Keratinocyte (primary cell): Measurements from ENCODE around the gene CEP131. TPM values are rescaled to one million over a fixed set of nuclear protein-coding genes. Genes with fewer than 3 reads are reported as not detected.

Experiments used
- DNase-seq: peaks from one replicate; pipeline ENCODE4 v3.0.0-alpha.2; 2011; ENCODE audit warnings: low read depth, missing footprints, low spot score
- FAIRE-seq: peaks from 2 replicates; lab custom pipeline; 2011; peaks lifted over from hg19 to GRCh38; lab: Jason Lieb, UNC
- H2AFZ ChIP-seq: 2 replicates; pipeline ENCODE4 v1.6.0; 2012; ENCODE audit warnings: low read length, control low read depth, inconsistent platforms; ENCODE audit not compliant: control insufficient read depth
- H3K27ac ChIP-seq: 2 replicates; pipeline ENCODE4 v1.5.1; 2011; ENCODE audit warnings: low read length; ENCODE audit not compliant: control insufficient read depth, insufficient read depth
- H3K27me3 ChIP-seq: 3 replicates; pipeline ENCODE4 v1.6.0; 2011; ENCODE audit warnings: low read length; ENCODE audit not compliant: control insufficient read depth, insufficient read depth; ENCODE audit errors: extremely low read depth
- H3K36me3 ChIP-seq, 2 experiments: 2 replicates in 1 of 2; 3 replicates in 1 of 2; pipeline ENCODE4 v1.5.1; 2011; ENCODE audit warnings: low read length in 2 of 2, mild to moderate bottlenecking in 1 of 2; ENCODE audit not compliant: control insufficient read depth in 2 of 2, insufficient read depth in 2 of 2; ENCODE audit errors: extremely low read depth in 1 of 2
- H3K4me1 ChIP-seq: 3 replicates; pipeline ENCODE4 v1.5.1; 2011; ENCODE audit warnings: low read length; ENCODE audit not compliant: control insufficient read depth, insufficient read depth; ENCODE audit errors: extremely low read depth
- H3K4me2 ChIP-seq: 3 replicates; pipeline ENCODE4 v1.6.0; 2011; ENCODE audit warnings: low read depth, low read length; ENCODE audit not compliant: control insufficient read depth, insufficient read depth; ENCODE audit errors: extremely low read depth
- H3K4me3 ChIP-seq, 3 experiments: fragments of 200-600 bp in 1 of 3; sonication (generic) in 1 of 3; 2 replicates in 2 of 3; 3 replicates in 1 of 3; pipeline ENCODE4 v1.5.1; 2011 to 2016; ENCODE audit warnings: low read length in 3 of 3, mild to moderate bottlenecking in 3 of 3, control low read depth in 2 of 3, inconsistent platforms in 1 of 3, low read depth in 1 of 3, mixed read lengths in 1 of 3, mixed run types in 1 of 3, moderate library complexity in 1 of 3; ENCODE audit not compliant: control insufficient read depth in 2 of 3, insufficient read depth in 2 of 3; ENCODE audit errors: extremely low read depth in 1 of 3
- H3K79me2 ChIP-seq: 2 replicates; pipeline ENCODE4 v1.6.0; 2012; ENCODE audit warnings: low read length; ENCODE audit not compliant: control insufficient read depth, insufficient read depth
- H3K9ac ChIP-seq: 3 replicates; pipeline ENCODE4 v1.6.0; 2011; ENCODE audit warnings: low read length; ENCODE audit not compliant: control insufficient read depth, insufficient read depth; ENCODE audit errors: extremely low read depth
- H3K9me1 ChIP-seq: 3 replicates; pipeline ENCODE4 v1.6.0; 2011; ENCODE audit warnings: low read length; ENCODE audit not compliant: control insufficient read depth, insufficient read depth; ENCODE audit errors: extremely low read depth
- H3K9me3 ChIP-seq: 2 replicates; pipeline ENCODE4 v1.5.1; 2012; ENCODE audit warnings: low read depth, low read length; ENCODE audit not compliant: control insufficient read depth
- H4K20me1 ChIP-seq: 3 replicates; pipeline ENCODE4 v1.6.0; 2011; ENCODE audit warnings: low read length; ENCODE audit not compliant: control insufficient read depth, insufficient read depth; ENCODE audit errors: extremely low read depth
- EZH2 ChIP-seq: IDR thresholded peaks from one replicate; pipeline ENCODE4 v1.6.1; 2012; ENCODE audit warnings: inconsistent platforms, mild to moderate bottlenecking, low read length, moderate library complexity
- dilution Hi-C: fragments of 300-500 bp; cut with MboI; formaldehyde crosslinking; loops from one replicate; pipeline ENCODE4 v1.7.0; 2020; ENCODE audit warnings: low sequenced_read_pairs; ENCODE audit not compliant: extremely low pct_ligation_motif_present
- polyA plus RNA-seq, 5 experiments: library from polyadenylated mRNA; depleted of rRNA in 3 of 5; stranded (reverse) in 3 of 5; stranded (forward) in 1 of 5; unstranded in 1 of 5; fragments of >200 nt; gene quantifications; 1 replicate in 1 of 5; 2 replicates in 3 of 5; 3 replicates in 1 of 5; pipeline versions ENCODE4 v1.2.1 to v1.2.3, GENCODE V29; 2011 to 2012; ENCODE audit warnings: missing spikeins in 2 of 5, low read depth in 1 of 5, low replicate concordance in 1 of 5
- TF ChIP-seq, protein P1 (sequence below), 3 experiments: IDR thresholded peaks in 1 of 3; conservative IDR thresholded peaks in 1 of 3; optimal IDR thresholded peaks in 1 of 3; 2 replicates in 2 of 3; 3 replicates in 1 of 3; pipeline versions ENCODE3 to v1.5.1; 2011; ENCODE audit warnings: low read length in 3 of 3, mild to moderate bottlenecking in 3 of 3, moderate library complexity in 2 of 3, control low read depth in 1 of 3, inconsistent platforms in 1 of 3; ENCODE audit not compliant: insufficient read depth in 2 of 3; ENCODE audit errors: extremely low read depth in 1 of 3

Gene CEP131
- polyA plus RNA-seq, 1 donor (not counting 4 experiments of a cell fraction or from before 2014, with no cell fraction given) = 2.6 TPM

DNA sequence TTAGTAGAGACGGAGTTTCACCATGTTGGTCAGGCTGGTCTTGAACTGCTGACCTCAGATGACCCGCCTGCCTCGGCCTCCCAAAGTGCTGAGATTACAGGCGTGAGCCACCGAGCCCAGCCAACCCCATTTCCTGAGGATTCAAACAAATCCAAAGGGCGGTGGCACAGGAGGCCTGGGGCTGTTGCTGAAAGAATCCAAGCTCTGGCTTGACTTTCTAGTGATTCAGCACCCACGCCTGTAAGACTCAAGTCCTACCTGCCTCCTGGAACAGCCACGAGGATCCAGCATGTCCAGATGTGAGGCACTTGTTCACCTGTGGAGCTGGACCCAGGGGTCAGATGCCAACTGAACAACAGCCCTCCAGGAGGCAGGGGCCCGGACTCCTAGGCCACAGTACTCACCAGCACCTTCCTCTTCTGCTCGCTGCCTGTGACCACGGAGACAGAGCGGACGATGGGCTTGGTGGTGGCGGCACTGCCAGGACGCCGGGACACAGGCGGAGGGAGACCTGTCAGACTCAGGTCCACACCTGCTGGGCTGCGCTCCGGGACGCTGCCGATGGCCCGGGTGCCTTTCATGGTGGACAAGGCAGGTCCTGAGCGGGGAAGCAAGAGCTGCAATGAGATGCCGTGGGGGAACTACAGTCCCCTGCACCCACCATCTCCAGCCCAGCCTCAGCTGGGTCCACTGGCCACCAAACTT, 3.1 kb downstream of the CEP131 start:
- no peak overlapping the region for H3K4me2 ChIP-seq
- no peak for TF ChIP-seq EZH2
- TF ChIP-seq, protein P1, sequence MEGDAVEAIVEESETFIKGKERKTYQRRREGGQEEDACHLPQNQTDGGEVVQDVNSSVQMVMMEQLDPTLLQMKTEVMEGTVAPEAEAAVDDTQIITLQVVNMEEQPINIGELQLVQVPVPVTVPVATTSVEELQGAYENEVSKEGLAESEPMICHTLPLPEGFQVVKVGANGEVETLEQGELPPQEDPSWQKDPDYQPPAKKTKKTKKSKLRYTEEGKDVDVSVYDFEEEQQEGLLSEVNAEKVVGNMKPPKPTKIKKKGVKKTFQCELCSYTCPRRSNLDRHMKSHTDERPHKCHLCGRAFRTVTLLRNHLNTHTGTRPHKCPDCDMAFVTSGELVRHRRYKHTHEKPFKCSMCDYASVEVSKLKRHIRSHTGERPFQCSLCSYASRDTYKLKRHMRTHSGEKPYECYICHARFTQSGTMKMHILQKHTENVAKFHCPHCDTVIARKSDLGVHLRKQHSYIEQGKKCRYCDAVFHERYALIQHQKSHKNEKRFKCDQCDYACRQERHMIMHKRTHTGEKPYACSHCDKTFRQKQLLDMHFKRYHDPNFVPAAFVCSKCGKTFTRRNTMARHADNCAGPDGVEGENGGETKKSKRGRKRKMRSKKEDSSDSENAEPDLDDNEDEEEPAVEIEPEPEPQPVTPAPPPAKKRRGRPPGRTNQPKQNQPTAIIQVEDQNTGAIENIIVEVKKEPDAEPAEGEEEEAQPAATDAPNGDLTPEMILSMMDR (optimal IDR thresholded peaks at IDR 0.05 in 1 of 3, IDR thresholded peaks at IDR 0.05 in 1 of 3, conservative IDR thresholded peaks at IDR 0.05 in 1 of 3; ENCODE audit: extremely low read depth in 1 of 3, insufficient read depth in 2 of 3, low read length in 3 of 3) = no peak
- FAIRE-seq (no peak), DNase-seq (no peak)
- H2AFZ ChIP-seq = no peak overlapping the region
- H3K79me2 ChIP-seq = no peaks in the 10 kb centered on the region
- H3K4me3 ChIP-seq = no peak overlapping the region
- no peaks in the 10 kb centered on the region for H3K27me3 ChIP-seq
- peaks cover 17% of the 10 kb centered on the region for H3K4me1 ChIP-seq
- H3K9me3 ChIP-seq = no peaks in the 10 kb centered on the region
- dilution Hi-C loops = no loop called here
- H3K36me3 ChIP-seq = no peaks in the 10 kb centered on the region
- H4K20me1 ChIP-seq = no peaks in the 10 kb centered on the region
- H3K9ac ChIP-seq = no peak overlapping the region
- H3K9me1 ChIP-seq = no peaks in the 10 kb centered on the region
- no peak overlapping the region for H3K27ac ChIP-seq

DNA sequence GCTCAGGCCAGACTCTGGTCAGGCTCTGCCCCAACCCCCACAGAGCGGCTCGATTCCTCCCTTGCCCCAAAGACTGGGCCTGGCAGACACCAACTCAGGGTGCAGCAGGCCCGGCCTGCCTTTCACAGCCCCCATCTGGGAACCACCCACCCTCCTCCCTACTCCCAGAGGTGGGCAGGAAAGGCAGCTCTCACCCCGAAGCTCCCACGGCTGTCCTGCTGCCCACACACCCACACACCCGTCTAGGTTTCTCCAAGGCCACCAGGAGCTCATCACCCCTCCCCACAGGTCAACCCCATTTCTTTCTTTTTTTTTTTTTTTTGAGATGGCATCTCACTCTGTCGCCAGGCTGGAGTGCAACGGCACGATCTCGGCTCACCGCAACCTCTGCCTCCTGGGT, 3.8 kb downstream of the CEP131 start:
- Histone ChIP-seq H3K9ac (no peak overlapping the region), H3K27ac (no peak overlapping the region), H3K4me1 (peaks cover 17% of the 10 kb centered on the region), H3K27me3 (no peaks in the 10 kb centered on the region), H3K36me3 (no peaks in the 10 kb centered on the region), H3K79me2 (no peaks in the 10 kb centered on the region), H2AFZ (no peak overlapping the region), H4K20me1 (no peaks in the 10 kb centered on the region), H3K9me1 (no peaks in the 10 kb centered on the region), H3K4me2 (no peak overlapping the region), H3K4me3 (no peak overlapping the region), H3K9me3 (no peaks in the 10 kb centered on the region)
- FAIRE-seq = no peak
- TF ChIP-seq, protein P1 (optimal IDR thresholded peaks at IDR 0.05 in 1 of 3, IDR thresholded peaks at IDR 0.05 in 1 of 3, conservative IDR thresholded peaks at IDR 0.05 in 1 of 3; ENCODE audit: extremely low read depth in 1 of 3, insufficient read depth in 2 of 3, low read length in 3 of 3) = no peak
- TF ChIP-seq EZH2 = no peak
- no peak for DNase-seq
- dilution Hi-C loops = no loop called here
